ENCODE data around the gene ZNF263. TPM values are rescaled to one million over a fixed set of nuclear protein-coding genes. Genes with fewer than 3 reads are reported as not detected.

The ZNF263 gene
- total RNA-seq, 1 experiment from 2014 or later: 37.0 TPM

DNA sequence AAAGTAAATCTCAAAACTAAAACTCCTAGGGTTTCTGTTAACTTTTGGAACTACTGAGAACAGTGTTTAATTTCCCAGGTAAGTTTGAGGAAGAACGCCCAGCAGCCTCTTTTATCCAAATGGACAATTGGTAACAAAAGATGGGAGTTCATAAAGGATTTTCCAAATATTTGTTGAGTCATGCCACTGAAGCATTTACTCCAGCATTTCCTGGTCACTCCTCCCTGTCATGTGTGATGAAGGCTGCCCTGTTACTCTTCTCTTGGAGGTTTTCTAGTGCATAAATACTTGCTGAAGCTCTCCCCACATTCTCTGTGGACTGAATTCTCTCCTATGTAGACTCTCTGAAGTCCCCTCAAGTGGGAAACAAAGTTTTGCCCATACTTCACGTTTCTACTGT lies 38.5 kb downstream of the ZNF263 start:
- peak; percentile 44 for DNase-seq (ENCODE audit: low spot score)

DNA sequence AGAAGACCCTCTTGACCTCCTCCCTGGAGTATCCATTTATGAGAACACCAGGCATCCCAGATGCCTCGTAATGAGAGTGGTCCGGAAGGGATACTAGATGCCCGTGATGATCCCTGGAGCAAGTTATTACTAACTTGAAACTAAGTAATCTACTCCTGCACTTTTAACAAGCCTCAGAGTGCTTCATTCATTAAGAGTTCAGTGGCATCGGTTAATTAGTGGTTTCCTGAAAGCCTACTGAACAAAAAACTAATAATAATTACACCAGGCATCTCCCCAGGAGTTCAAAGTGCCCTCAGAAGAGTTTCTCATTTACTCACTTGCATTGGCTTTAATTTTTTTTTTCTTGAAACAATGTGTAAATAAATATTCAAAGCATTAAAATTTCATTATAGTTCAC lies 44.2 kb downstream of the ZNF263 start:
- no peak for DNase-seq (ENCODE audit: low spot score)

DNA sequence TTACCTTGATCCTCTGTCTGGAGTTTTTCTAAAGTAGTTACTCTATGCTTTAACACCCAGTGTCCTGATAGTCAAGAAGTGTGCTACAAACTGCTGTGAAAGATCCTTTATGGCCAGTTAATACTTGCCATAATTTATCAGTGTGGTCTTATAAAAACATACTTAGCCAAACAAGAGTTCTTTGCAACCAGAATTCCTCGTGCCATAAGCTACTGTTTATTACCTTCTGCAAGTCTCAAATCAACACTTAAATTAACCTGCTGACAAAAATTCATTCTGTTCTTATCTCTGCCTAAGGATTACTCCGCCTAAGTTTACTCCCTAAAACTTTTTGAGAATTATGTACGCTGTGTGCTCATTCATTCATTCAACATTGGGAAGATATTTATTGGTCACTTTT lies 44.8 kb downstream of the ZNF263 start:
- DNase-seq (ENCODE audit: low spot score): no peak

DNA sequence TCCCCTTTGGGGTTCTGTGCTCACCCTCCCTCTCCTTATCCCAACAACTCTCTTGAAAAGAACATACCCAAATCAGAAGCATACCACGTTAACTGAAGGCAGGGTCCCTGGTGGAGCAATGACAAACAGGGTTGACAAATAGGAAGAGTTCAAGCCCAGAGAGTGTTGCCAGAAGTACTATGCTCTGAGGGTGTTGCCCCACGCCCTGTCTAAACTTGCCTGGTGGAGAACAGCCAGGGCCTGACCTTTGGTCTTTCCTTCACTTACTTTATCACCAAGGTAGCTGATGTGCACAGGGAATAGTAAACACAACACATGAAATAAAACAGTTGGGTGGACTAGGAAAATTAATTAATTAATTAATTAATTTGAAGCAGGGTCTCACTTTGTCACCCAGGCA lies 45.4 kb downstream of the ZNF263 start:
- no peak for DNase-seq (ENCODE audit: low spot score)

Other genes starting within 250 kb of the ZNF263 start
- gene BICDL2, start 246.5 kb upstream of the ZNF263 start, total RNA-seq (2014; rRNA removed; shearing (Covaris generic)): not detected in 2 replicates
- gene MMP25, start 236.9 kb upstream of the ZNF263 start, total RNA-seq (2014; rRNA removed; shearing (Covaris generic)): 0.53 and 1.6 TPM in 2 replicates
- gene IL32, start 217.9 kb upstream of the ZNF263 start, total RNA-seq (2014; rRNA removed; shearing (Covaris generic)): 113 and 115 TPM in 2 replicates
- gene ZSCAN10, start 184.2 kb upstream of the ZNF263 start, total RNA-seq (2014; rRNA removed; shearing (Covaris generic)): not detected in 2 replicates
- gene ZNF205, start 170.9 kb upstream of the ZNF263 start, total RNA-seq (2014; rRNA removed; shearing (Covaris generic)): 21.0 and 22.4 TPM in 2 replicates
- 2.1 and 4.6 TPM in 2 replicates for gene ZNF213, start 148.5 kb upstream of the ZNF263 start, total RNA-seq (2014; rRNA removed; shearing (Covaris generic))
- gene OR1F1, start 95.3 kb upstream of the ZNF263 start, total RNA-seq (2014; rRNA removed; shearing (Covaris generic)): not detected in 2 replicates
- 14.6 and 17.2 TPM in 2 replicates for gene ZNF200, start 48.3 kb upstream of the ZNF263 start, total RNA-seq (2014; rRNA removed; shearing (Covaris generic))
- 0.29 TPM in 1 of 2 replicates, not detected in the other for gene MEFV, start 26.9 kb upstream of the ZNF263 start, total RNA-seq (2014; rRNA removed; shearing (Covaris generic))
- gene TIGD7, start 21.9 kb downstream of the ZNF263 start, total RNA-seq (2014; rRNA removed; shearing (Covaris generic)): 7.0 and 11.0 TPM in 2 replicates
- gene ZNF75A, start 22.0 kb downstream of the ZNF263 start, total RNA-seq (2014; rRNA removed; shearing (Covaris generic)): 20.2 and 26.1 TPM in 2 replicates
- not detected in 2 replicates for gene OR2C1, start 72.4 kb downstream of the ZNF263 start, total RNA-seq (2014; rRNA removed; shearing (Covaris generic))
- 12.3 and 16.9 TPM in 2 replicates for gene ZSCAN32, start 117.5 kb downstream of the ZNF263 start, total RNA-seq (2014; rRNA removed; shearing (Covaris generic))
- 15.8 and 18.7 TPM in 2 replicates for gene ZNF174, start 117.7 kb downstream of the ZNF263 start, total RNA-seq (2014; rRNA removed; shearing (Covaris generic))
- gene ZNF597, start 160.0 kb downstream of the ZNF263 start, total RNA-seq (2014; rRNA removed; shearing (Covaris generic)): 3.2 and 5.6 TPM in 2 replicates
- gene NAA60, start 160.2 kb downstream of the ZNF263 start, total RNA-seq (2014; rRNA removed; shearing (Covaris generic)): 9.1 and 11.4 TPM in 2 replicates
- gene C16orf90, start 212.0 kb downstream of the ZNF263 start, total RNA-seq (2014; rRNA removed; shearing (Covaris generic)): not detected in 2 replicates
- 25.7 and 28.0 TPM in 2 replicates for gene CLUAP1, start 217.5 kb downstream of the ZNF263 start, total RNA-seq (2014; rRNA removed; shearing (Covaris generic))